Measurements from ENCODE around the gene COL4A1.

Gene COL4A1

GRCh38 chr13:110324026-110324749 is 17.2 kb upstream of the COL4A1 start:
- no peak for TF ChIP-seq TAF1 (IDR thresholded peaks at IDR 0.05; ENCODE audit: borderline replicate concordance, insufficient read depth, low read length)
- TF ChIP-seq REST (IDR thresholded peaks at IDR 0.05; ENCODE audit: insufficient read depth in 1 of 2, low read depth in 2 of 2, low read length in 2 of 2): no peak
- TF ChIP-seq POLR2AphosphoS5 (IDR thresholded peaks at IDR 0.05; ENCODE audit: low read depth, low read length): no peak
- TF ChIP-seq SIN3A (IDR thresholded peaks at IDR 0.05; ENCODE audit: borderline replicate concordance, insufficient read depth, low read length): no peak
- TF ChIP-seq FOXP2 (optimal IDR thresholded peaks at IDR 0.05; ENCODE audit: borderline replicate concordance, extremely low read depth, extremely low read length, insufficient read depth): no peak

GRCh38 chr13:110323172-110323891 is 16.4 kb upstream of the COL4A1 start:
- TF ChIP-seq POLR2AphosphoS5 (IDR thresholded peaks at IDR 0.05; ENCODE audit: low read depth, low read length) (no peak), FOXP2 (optimal IDR thresholded peaks at IDR 0.05; ENCODE audit: borderline replicate concordance, extremely low read depth, extremely low read length, insufficient read depth) (no peak), TAF1 (IDR thresholded peaks at IDR 0.05; ENCODE audit: borderline replicate concordance, insufficient read depth, low read length) (no peak), REST (IDR thresholded peaks at IDR 0.05; ENCODE audit: insufficient read depth in 1 of 2, low read depth in 2 of 2, low read length in 2 of 2) (no peak), SIN3A (IDR thresholded peaks at IDR 0.05; ENCODE audit: borderline replicate concordance, insufficient read depth, low read length) (no peak)

GRCh38 chr13:110322828-110323171 is 15.8 kb upstream of the COL4A1 start:
- TF ChIP-seq POLR2AphosphoS5 (IDR thresholded peaks at IDR 0.05; ENCODE audit: low read depth, low read length) (no peak), REST (IDR thresholded peaks at IDR 0.05; ENCODE audit: insufficient read depth in 1 of 2, low read depth in 2 of 2, low read length in 2 of 2) (no peak), TAF1 (IDR thresholded peaks at IDR 0.05; ENCODE audit: borderline replicate concordance, insufficient read depth, low read length) (no peak), SIN3A (IDR thresholded peaks at IDR 0.05; ENCODE audit: borderline replicate concordance, insufficient read depth, low read length) (no peak), FOXP2 (optimal IDR thresholded peaks at IDR 0.05; ENCODE audit: borderline replicate concordance, extremely low read depth, extremely low read length, insufficient read depth) (no peak)

GRCh38 chr13:110322126-110322827 is 15.3 kb upstream of the COL4A1 start:
- no peak for TF ChIP-seq FOXP2 (optimal IDR thresholded peaks at IDR 0.05; ENCODE audit: borderline replicate concordance, extremely low read depth, extremely low read length, insufficient read depth)
- no peak for TF ChIP-seq POLR2AphosphoS5 (IDR thresholded peaks at IDR 0.05; ENCODE audit: low read depth, low read length)
- TF ChIP-seq REST (IDR thresholded peaks at IDR 0.05; ENCODE audit: insufficient read depth in 1 of 2, low read depth in 2 of 2, low read length in 2 of 2): no peak
- TF ChIP-seq SIN3A (IDR thresholded peaks at IDR 0.05; ENCODE audit: borderline replicate concordance, insufficient read depth, low read length): no peak
- no peak for TF ChIP-seq TAF1 (IDR thresholded peaks at IDR 0.05; ENCODE audit: borderline replicate concordance, insufficient read depth, low read length)
